HUES48 (cell line): ENCODE measurements around the gene GAS7.

Experiments
- H3K27ac ChIP-seq: one replicate; pipeline ENCODE4 v1.7.0; 2013; ENCODE audit warnings: low read depth, low read length, inconsistent platforms
- H3K27me3 ChIP-seq: 2 replicates; pipeline ENCODE4 v1.6.1; 2013; ENCODE audit warnings: mild to moderate bottlenecking, low read length; ENCODE audit not compliant: control insufficient read depth, insufficient read depth
- H3K36me3 ChIP-seq: 2 replicates; pipeline ENCODE4 v1.6.1; 2013; ENCODE audit warnings: low read length; ENCODE audit not compliant: control insufficient read depth, insufficient read depth
- H3K4me1 ChIP-seq: 2 replicates; pipeline ENCODE4 v1.6.1; 2013; ENCODE audit warnings: mild to moderate bottlenecking, low read length; ENCODE audit not compliant: control insufficient read depth, insufficient read depth
- H3K4me3 ChIP-seq: 2 replicates; pipeline ENCODE4 v1.5.1; 2013; ENCODE audit warnings: mild to moderate bottlenecking, low read depth, low read length
- H3K9ac ChIP-seq: 2 replicates; pipeline ENCODE4 v1.6.1; 2013; ENCODE audit warnings: mild to moderate bottlenecking, low read depth, low read length, moderate library complexity
- H3K9me3 ChIP-seq: 2 replicates; pipeline ENCODE4 v1.6.1; 2013; ENCODE audit warnings: low read length; ENCODE audit not compliant: control insufficient read depth, insufficient read depth

The GAS7 gene

GRCh38 chr17:10072086-10072485 is 126.3 kb downstream of the GAS7 start:
- no peak overlapping the region for H3K4me3 ChIP-seq
- H3K36me3 ChIP-seq, result no peaks in the 10 kb centered on the region
- no peak overlapping the region for H3K9ac ChIP-seq
- no peaks in the 10 kb centered on the region for H3K9me3 ChIP-seq
- no peak overlapping the region for H3K27ac ChIP-seq
- H3K27me3 ChIP-seq, result no peaks in the 10 kb centered on the region
- H3K4me1 ChIP-seq, result no peaks in the 10 kb centered on the region

GRCh38 chr17:10071141-10071540 is 127.3 kb downstream of the GAS7 start:
- no peak overlapping the region for H3K4me3 ChIP-seq
- no peaks in the 10 kb centered on the region for H3K27me3 ChIP-seq
- H3K27ac ChIP-seq, result no peak overlapping the region
- no peaks in the 10 kb centered on the region for H3K9me3 ChIP-seq
- H3K4me1 ChIP-seq, result no peaks in the 10 kb centered on the region
- H3K36me3 ChIP-seq, result no peaks in the 10 kb centered on the region
- no peak overlapping the region for H3K9ac ChIP-seq

- Histone ChIP-seq H3K9ac (no peak overlapping the region), H3K4me3 (no peak overlapping the region), H3K36me3 (no peaks in the 10 kb centered on the region), H3K27me3 (no peaks in the 10 kb centered on the region), H3K27ac (no peak overlapping the region), H3K4me1 (no peaks in the 10 kb centered on the region), H3K9me3 (no peaks in the 10 kb centered on the region)
Observed at GRCh38 chr17:10070690-10071089, 127.7 kb downstream of the GAS7 start.

- Histone ChIP-seq H3K27ac (no peak overlapping the region), H3K9me3 (peaks cover 3% of the 10 kb centered on the region; the same call in 1 of the 2 replicates), H3K27me3 (no peaks in the 10 kb centered on the region), H3K4me1 (no peaks in the 10 kb centered on the region), H3K9ac (no peak overlapping the region), H3K36me3 (no peaks in the 10 kb centered on the region), H3K4me3 (no peak overlapping the region)
Observed at GRCh38 chr17:10069301-10069700, 129.1 kb downstream of the GAS7 start.

DNA sequence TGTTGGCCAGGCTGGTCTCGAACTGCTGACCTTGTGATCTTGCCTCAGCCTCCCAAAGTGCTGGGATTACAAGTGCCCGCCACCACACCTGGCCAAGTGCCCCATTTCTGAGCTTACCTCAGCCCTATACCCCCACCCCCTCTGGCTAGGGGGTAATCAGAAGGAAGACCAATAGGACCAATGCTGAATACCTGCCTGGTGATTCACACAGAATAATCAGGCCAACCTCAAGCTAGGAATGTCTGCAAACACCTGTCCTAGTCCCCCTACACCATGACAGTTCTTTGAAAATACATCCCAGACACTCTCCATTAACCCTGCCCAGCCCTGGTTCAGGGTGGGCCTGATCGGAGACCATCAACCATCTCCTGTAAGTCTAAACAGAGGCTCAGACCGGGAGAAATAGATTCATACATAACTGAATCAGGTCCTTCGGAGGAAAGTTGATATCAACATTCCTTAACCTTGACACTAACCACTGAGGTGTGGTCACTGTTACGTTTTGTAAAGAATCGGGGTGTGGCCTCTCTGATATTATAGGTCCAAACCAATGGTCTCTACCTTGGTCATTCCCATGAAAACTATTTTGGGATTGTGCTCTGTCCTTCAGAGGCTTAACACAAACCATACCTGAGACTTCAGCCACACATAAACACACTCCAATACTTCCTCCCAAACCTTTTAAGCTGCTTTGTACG is 130.8 kb downstream of the GAS7 start:
- Histone ChIP-seq H3K27ac (no peak overlapping the region), H3K4me1 (no peaks in the 10 kb centered on the region), H3K36me3 (no peaks in the 10 kb centered on the region), H3K27me3 (no peaks in the 10 kb centered on the region), H3K9me3 (peaks cover 3% of the 10 kb centered on the region; the same call in 1 of the 2 replicates), H3K9ac (no peak overlapping the region), H3K4me3 (no peak overlapping the region)

GRCh38 chr17:10064536-10064935 is 133.9 kb downstream of the GAS7 start:
- no peaks in the 10 kb centered on the region for H3K36me3 ChIP-seq
- H3K4me1 ChIP-seq, result no peaks in the 10 kb centered on the region
- H3K4me3 ChIP-seq, result no peak overlapping the region

GRCh38 chr17:10063730-10064241 is 134.6 kb downstream of the GAS7 start:
- Histone ChIP-seq H3K27ac (no peak overlapping the region), H3K4me1 (no peaks in the 10 kb centered on the region), H3K4me3 (no peak overlapping the region), H3K36me3 (no peaks in the 10 kb centered on the region), H3K9ac (no peak overlapping the region), H3K9me3 (peaks cover 3% of the 10 kb centered on the region; the same call in 1 of the 2 replicates), H3K27me3 (no peaks in the 10 kb centered on the region)

More at GRCh38 chr17:10064536-10064935, 133.9 kb downstream of the GAS7 start:
- Histone ChIP-seq H3K9ac (no peak overlapping the region), H3K27me3 (no peaks in the 10 kb centered on the region), H3K9me3 (peaks cover 3% of the 10 kb centered on the region; the same call in 1 of the 2 replicates), H3K27ac (no peak overlapping the region)

DNA sequence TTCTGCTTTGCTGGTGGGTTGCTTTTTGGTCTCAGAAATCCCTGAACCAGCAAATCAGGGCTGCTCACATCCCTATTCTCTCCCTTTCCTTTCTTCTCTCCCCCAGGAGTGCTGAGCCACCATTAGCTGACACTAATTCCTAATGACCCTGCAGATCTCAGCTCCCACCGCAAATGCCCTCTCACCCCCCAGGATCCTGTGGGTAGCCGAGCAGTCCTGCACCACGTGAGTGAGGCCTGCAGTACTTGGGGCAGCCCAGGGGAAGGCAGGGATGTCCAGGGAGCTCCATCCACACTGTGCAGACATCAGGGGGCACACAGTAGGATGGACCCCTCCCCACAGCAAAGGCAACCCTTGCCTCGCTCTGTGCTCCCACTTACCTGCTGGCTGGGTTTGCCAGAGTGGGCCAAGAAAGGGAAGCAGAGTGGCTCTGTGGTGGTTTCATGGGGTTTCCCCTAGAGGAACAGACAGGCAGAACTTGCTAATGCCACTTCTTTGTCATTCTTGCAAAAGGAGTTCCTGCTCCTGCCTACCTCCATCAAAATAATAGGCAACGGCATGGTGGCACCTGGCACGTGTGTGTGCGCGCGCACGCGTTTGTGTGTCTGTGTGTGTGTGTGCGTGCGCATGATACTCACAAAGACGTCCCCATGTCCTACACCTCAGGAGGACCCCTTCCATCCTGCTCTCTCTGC is 135.6 kb downstream of the GAS7 start:
- Histone ChIP-seq H3K27me3 (no peaks in the 10 kb centered on the region), H3K36me3 (no peaks in the 10 kb centered on the region), H3K4me3 (no peak overlapping the region), H3K27ac (no peak overlapping the region), H3K4me1 (no peaks in the 10 kb centered on the region), H3K9me3 (peaks cover 3% of the 10 kb centered on the region; the same call in 1 of the 2 replicates), H3K9ac (no peak overlapping the region)

- H3K27me3 ChIP-seq, result no peaks in the 10 kb centered on the region
- H3K4me3 ChIP-seq, result no peak overlapping the region
- no peak overlapping the region for H3K27ac ChIP-seq
- no peak overlapping the region for H3K9ac ChIP-seq
- no peaks in the 10 kb centered on the region for H3K4me1 ChIP-seq
- H3K36me3 ChIP-seq, result no peaks in the 10 kb centered on the region
- peaks cover 3% of the 10 kb centered on the region; the same call in 1 of the 2 replicates for H3K9me3 ChIP-seq
Observed at GRCh38 chr17:10061111-10061845, 137.1 kb downstream of the GAS7 start.

GRCh38 chr17:10060526-10060925 is 137.9 kb downstream of the GAS7 start:
- no peaks in the 10 kb centered on the region for H3K4me1 ChIP-seq
- H3K27ac ChIP-seq, result no peak overlapping the region
- H3K36me3 ChIP-seq, result no peaks in the 10 kb centered on the region
- no peaks in the 10 kb centered on the region for H3K27me3 ChIP-seq
- H3K4me3 ChIP-seq, result no peak overlapping the region
- H3K9ac ChIP-seq, result no peak overlapping the region
- peaks cover 3% of the 10 kb centered on the region; the same call in 1 of the 2 replicates for H3K9me3 ChIP-seq
